ENCODE results near the gene DOCK4.

DOCK4 gene

DNA sequence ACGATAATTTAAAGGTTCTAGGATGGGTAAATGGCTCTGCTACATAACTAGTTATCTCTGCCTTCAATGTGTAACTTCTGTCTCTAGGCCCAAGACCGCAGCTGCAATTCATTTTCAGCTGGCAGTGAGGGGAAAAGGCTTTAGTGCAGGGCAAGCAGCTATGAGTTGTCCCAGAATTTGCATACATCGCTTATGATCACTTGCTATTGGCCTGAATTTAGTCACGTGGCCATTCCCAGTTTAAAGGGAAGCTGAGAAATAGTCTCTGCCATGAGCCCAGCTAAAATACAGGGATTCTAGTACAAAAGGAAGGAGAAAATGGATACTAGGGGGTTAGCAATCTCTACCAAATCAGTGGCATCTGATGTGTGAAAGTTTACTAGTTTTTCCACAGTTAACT, 498.1 kb downstream of the DOCK4 start:
- DNase-seq: no peak

DNA sequence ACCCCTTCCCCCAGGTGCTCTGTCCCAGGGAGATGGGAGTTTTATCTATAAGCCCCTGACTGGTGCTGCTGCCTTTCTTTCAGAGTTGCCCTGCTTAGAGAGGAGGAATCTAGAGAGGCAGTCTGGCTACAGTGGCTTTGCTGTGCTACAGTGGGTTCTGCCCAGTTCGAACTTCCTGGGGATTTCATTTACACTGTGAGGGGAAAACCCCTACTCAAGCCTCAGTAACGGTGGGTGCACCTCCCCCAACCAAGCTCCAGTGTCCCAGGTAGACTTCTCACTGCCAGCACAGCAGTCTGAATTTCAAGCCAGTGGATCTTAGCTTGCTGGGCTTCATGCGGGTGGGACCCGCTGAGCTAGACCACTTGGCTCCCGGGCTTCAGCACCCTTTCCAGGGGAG, 500.4 kb downstream of the DOCK4 start:
- DNase-seq: no peak

DNA sequence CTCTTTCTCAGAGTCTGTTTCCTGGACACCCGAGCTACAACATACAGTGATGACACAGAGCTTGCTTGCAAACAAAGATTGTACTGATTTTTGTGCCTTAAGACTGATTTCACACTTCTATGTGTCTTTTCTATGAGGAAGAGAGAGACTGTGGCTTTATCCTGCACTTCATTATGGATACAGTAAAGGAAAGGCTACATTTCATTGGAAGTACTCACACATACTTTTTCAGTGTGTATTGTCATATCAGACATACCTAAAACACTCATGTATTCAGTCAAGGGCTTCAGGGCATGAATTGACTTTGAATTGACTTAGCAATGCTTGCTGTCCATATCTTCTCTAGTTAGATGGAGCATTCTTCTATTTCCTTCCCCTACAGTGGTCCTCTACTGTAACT, 508.4 kb downstream of the DOCK4 start:
- no peak for DNase-seq

DNA sequence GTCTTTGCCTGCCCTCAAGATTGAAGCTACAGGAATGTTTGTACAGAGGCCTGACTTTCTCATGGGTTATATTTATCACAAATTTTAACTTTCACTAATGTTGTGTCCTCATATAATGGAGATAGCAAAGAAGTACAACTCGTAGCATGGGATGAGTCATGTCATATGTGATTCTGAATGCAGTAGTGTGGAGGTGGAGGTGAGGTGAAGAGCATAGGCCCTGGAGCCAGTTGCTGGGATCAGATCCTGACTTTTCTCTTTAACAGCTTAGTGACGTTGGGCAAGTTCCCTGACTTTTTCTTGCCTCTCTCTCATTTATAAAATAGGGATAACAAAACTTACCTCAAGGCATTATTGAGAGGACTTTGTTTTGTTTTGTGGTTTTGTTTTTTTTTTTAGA, 511.8 kb downstream of the DOCK4 start:
- no peak for DNase-seq

DNA sequence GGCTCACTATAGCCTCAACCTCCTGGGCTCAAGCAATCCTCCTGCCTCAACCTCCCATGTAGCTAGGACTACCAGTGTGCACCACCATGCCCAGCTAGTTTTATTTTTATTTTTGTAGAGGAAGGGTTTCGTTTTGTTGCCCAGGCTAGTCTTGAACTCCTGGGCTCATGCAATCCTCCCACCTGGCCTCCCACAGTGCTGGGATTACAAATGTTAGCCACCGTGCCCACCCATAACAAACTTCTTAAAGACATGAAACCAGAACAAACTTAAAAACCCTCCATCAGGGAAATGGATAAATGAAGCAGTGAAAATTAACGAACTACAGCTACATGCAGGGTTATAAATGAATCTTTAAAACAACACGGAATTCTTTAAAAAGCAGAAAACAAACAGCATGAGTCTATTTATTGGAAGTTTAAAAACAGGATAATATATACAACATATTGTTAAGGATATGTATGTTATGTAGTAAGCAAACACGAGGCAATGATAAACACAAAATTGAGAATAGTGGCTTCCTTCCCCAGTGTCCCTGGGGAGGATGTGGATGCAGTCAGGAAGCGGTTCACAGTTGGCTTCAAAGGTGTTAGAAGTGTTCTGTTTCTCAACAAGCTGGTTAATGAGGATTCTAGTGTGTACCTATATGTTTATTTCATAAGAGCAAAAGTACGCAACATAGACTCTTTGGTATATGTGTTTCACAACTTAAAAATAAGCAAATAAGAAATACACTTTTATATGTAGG, 515.7 kb downstream of the DOCK4 start:
- DNase-seq: no peak

DNA sequence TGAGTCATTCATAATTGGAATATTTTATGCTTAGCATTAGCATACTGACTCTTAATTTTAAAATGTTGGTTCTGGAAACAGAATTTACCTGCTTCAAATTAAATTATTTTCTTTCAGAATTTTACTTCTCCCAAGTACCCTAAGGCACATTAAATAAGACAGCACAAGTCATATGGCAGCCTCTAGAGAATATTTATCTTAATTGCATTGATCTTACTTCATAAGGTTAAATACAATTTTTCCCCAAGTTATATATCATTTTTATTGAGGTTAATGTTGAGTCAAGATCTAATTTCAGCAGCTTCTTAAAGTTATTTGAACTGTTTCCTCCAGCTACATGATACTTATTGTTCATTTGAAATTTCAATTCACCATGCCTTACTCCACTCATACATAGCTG, 520.9 kb downstream of the DOCK4 start:
- no peak for DNase-seq

DNA sequence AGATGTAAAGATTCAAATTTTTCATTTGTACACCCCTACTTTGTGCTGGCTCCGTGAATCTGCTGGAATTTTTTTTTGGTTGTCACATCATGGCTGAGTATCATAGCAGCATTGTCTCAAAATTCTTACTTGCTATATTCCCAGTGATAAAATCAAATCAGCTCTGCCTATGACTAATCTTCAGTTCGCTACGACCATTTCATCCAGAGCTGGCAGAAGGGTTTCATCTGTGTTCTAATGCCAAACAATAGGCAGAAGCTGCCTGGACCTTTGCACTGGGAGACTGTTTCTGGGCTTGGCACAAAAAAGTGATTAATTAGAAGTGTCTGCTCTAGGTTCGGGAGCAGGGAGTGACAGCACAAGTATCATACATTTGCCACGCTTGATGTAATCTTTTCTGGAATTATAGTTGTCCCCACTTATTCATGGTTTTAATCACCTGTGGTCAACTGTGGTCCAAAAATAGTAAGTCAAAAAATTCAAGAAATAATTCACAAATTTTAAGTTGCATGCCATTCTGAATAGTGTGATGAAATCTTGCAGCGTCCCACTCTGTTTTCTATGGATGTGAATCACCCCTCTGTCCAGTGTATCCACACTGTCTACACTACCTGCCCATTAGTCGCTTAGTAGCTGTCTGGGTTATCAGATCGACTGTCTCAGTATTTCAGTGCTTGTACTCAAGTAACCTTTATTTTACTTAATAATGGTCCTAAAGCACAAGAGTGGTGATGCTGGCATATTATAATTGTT, 523.4 kb downstream of the DOCK4 start:
- no peak for DNase-seq

DNA sequence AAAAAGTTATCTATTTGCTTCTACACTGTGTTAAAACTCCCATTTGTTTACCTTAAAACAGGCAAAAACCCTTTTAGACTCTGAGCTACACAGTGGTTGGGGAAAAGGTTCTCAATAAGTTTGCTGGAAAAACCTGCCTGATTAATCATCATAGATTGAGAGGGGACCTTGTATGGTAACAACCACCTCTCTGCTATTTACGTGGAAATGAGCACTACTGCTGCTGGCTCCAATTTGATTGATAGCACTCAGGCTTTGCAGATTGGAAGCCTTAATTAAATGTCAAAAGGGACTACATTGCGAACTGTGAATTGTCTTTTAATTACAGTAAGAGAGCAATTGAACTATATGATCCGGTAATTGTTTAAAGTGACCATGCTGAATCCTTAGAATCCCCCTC, 525.0 kb downstream of the DOCK4 start:
- no peak for DNase-seq

DNA sequence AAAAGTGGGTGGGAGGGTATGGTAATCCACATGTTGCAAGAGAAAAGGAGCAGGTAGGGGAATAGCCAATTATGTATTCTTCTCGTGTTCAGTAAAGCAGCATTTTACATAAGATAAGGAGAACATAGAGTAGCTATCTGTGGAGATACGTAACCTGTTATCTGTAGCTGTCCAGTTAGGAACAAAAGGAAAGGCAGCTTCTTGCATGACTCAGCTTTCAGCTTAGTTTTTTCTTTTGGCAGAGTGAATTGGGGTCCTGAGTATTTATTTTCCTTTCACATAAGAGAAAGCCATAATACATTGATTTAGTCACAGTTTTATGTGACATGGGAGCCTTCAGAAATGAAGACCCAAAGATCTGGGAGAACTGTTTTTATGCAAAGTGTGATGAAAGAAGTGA, 527.2 kb downstream of the DOCK4 start:
- DNase-seq: no peak

DNA sequence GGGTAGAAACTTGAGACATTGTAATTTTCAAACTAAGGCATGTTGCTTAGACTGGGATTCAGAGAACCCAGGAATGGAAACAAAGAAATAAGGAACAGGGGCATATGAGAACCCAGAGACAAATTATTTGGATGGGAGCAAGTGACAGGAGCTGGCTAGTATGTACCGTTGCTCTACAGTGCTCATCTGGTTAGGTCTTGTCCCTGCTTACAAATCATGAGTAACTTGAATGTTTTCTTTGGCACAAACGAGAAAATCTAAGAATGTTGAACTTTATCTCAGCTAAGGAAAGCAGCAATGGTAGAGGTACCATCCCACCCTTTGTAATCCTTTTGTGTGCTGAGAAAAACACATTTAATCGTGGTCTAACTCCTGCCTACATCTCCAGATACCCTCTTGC, 527.9 kb downstream of the DOCK4 start:
- no peak for DNase-seq

DNA sequence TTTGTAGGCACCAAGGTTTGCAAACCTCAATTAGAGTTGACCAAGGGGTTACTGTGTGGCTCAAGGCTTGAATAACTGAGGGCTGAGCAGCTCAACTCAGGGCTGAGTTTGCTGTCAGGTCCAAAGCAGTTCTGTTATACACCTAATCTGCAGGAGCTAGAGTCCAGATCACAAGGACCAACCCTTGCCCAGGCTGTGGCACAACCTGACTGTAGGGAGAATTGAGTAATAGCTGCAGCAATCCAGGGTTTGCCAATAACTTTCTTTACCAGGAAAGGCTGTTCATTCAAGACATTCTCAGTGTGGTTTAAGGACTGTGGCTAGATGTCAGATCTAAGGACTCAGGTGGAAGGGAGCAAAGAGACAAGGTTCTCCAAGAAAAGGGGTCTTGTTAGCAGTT, 528.4 kb downstream of the DOCK4 start:
- DNase-seq: no peak

DNA sequence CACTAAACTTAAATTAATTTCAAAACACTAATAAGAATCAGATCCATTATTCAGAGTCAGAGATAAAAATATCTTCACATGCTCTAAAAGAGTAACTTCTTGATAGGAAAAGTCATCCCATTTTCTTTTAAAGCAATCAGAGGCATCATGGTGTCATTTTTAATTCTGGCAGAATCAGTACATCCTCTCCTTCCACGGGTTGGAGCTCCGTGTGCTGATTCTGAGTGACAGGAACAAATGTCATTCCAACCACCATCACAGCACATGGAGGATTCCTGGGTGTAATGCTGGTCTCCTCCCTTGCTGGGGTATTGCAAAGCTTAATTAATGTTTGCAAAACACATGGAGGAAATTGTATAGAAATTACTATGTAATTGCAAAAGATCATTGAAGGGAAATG, 529.4 kb downstream of the DOCK4 start:
- no peak for DNase-seq

All from NCI-H187 (cell line).